Ascending aorta (tissue), 2 donors: ENCODE measurements around the gene HELZ. TPM values are rescaled to one million over a fixed set of nuclear protein-coding genes. Genes with fewer than 3 reads are reported as not detected.
"Not testable (repeated sequence)": the region's sequence is repeated elsewhere in the genome, so short reads cannot be mapped to it uniquely, and the experiment has no call there.

Experiments used
- DNase-seq, 2 donors: peaks; one replicate each; pipeline ENCODE4 v3.0.0-alpha.2; 2019; ENCODE audit warnings: low spot score in 2 of 2
- H3K27ac ChIP-seq, 2 donors: fragments of 200-600 bp; sonication (generic); one replicate each; pipeline ENCODE4 v1.5.1; 2016 to 2017; ENCODE audit warnings: mild to moderate bottlenecking in 1 of 2
- H3K27me3 ChIP-seq: fragments of 200-600 bp; sonication (generic); one replicate; pipeline ENCODE4 v1.5.1; 2017
- H3K36me3 ChIP-seq, 2 donors: fragments of 200-600 bp; sonication (generic); one replicate each; pipeline ENCODE4 v1.5.1; 2016
- H3K4me1 ChIP-seq, 2 donors: fragments of 200-600 bp; sonication (generic); one replicate each; pipeline ENCODE4 v1.5.1; 2016 to 2017; ENCODE audit warnings: mild to moderate bottlenecking in 1 of 2
- H3K4me3 ChIP-seq, 2 donors: fragments of 200-600 bp; sonication (generic); one replicate each; pipeline ENCODE4 v1.5.1; 2016 to 2017; ENCODE audit warnings: mild to moderate bottlenecking in 1 of 2
- H3K9me3 ChIP-seq, 2 donors: fragments of 200-600 bp; sonication (generic); one replicate each; pipeline ENCODE4 v1.5.1; 2016
- CTCF ChIP-seq, 3 experiments: fragments of 200-600 bp in 2 of 3; fragments of 450-650 bp in 1 of 3; sonication (generic) in 2 of 3; IDR thresholded peaks; one replicate each; pipeline ENCODE4 v1.5.1; 2016 to 2019; ENCODE audit warnings: antibody characterized with exemption in 3 of 3, mild to moderate bottlenecking in 1 of 3, moderate library complexity in 1 of 3
- intact Hi-C: fragments of 100-400 bp; cut with DNase I; formaldehyde crosslinking; loops from one replicate; pipeline ENCODE4 v1.15.1; 2023
- total RNA-seq: library from RNA; depleted of rRNA; stranded (reverse); fragments of >200 nt; gene quantifications from one replicate; pipeline ENCODE4 v1.1.0, GENCODE V29; 2016

The HELZ gene
- total RNA-seq, 1 donor from 2014 or later: 36.1 TPM

GRCh38 chr17:67272312-67273047 is 27.5 kb upstream of the HELZ start:
- Histone ChIP-seq H3K4me1 (no peaks in the 10 kb centered on the region), H3K27ac (no peak overlapping the region), H3K27me3 (no peaks in the 10 kb centered on the region), H3K4me3 (no peak overlapping the region), H3K36me3 (no peaks in the 10 kb centered on the region), H3K9me3 (no peaks in the 10 kb centered on the region)
- DNase-seq: no peak
- intact Hi-C loops: no loop called here
- no peak for TF ChIP-seq CTCF (IDR thresholded peaks at IDR 0.05)

- H3K36me3 ChIP-seq, intact Hi-C loops, H3K4me3 ChIP-seq, H3K9me3 ChIP-seq, H3K27ac ChIP-seq, H3K4me1 ChIP-seq, H3K27me3 ChIP-seq, DNase-seq: not testable (repeated sequence)
Observed at GRCh38 chr17:67271187-67271586, 26.2 kb upstream of the HELZ start.

- TF ChIP-seq CTCF (IDR thresholded peaks at IDR 0.05): no peak
- H3K27ac ChIP-seq: no peak overlapping the region
- H3K4me3 ChIP-seq: no peak overlapping the region
- intact Hi-C loops: no loop called here
- H3K36me3 ChIP-seq: no peaks in the 10 kb centered on the region
- no peak for DNase-seq
- H3K27me3 ChIP-seq: no peaks in the 10 kb centered on the region
- H3K4me1 ChIP-seq: no peaks in the 10 kb centered on the region
- no peaks in the 10 kb centered on the region for H3K9me3 ChIP-seq
Observed at GRCh38 chr17:67270416-67270815, 25.4 kb upstream of the HELZ start.

- no peaks in the 10 kb centered on the region for H3K9me3 ChIP-seq
- intact Hi-C loops: no loop called here
- H3K4me3 ChIP-seq: no peak overlapping the region
- TF ChIP-seq CTCF (IDR thresholded peaks at IDR 0.05): no peak
- peak in 1 of 2 donors; percentile 3 for DNase-seq
- H3K36me3 ChIP-seq: no peaks in the 10 kb centered on the region
- no peaks in the 10 kb centered on the region for H3K4me1 ChIP-seq
- no peaks in the 10 kb centered on the region for H3K27me3 ChIP-seq
- H3K27ac ChIP-seq: no peak overlapping the region
Observed at GRCh38 chr17:67266496-67266895, 21.5 kb upstream of the HELZ start.

GRCh38 chr17:67265436-67266019 is 20.5 kb upstream of the HELZ start:
- Histone ChIP-seq H3K4me3 (no peak overlapping the region), H3K4me1 (no peaks in the 10 kb centered on the region), H3K36me3 (no peaks in the 10 kb centered on the region), H3K27ac (no peak overlapping the region), H3K27me3 (no peaks in the 10 kb centered on the region), H3K9me3 (no peaks in the 10 kb centered on the region)
- no peak for DNase-seq
- intact Hi-C loops: no loop called here
- TF ChIP-seq CTCF (IDR thresholded peaks at IDR 0.05): no peak

- no peak for TF ChIP-seq CTCF (IDR thresholded peaks at IDR 0.05)
- intact Hi-C loops: no loop called here
- H3K27ac ChIP-seq: no peak overlapping the region
- H3K4me1 ChIP-seq: no peaks in the 10 kb centered on the region
- H3K27me3 ChIP-seq: no peaks in the 10 kb centered on the region
- H3K9me3 ChIP-seq: no peaks in the 10 kb centered on the region
- H3K36me3 ChIP-seq: no peaks in the 10 kb centered on the region
- peak in 1 of 2 donors; percentile 30 for DNase-seq
- no peak overlapping the region for H3K4me3 ChIP-seq
Observed at GRCh38 chr17:67262435-67263117, 17.6 kb upstream of the HELZ start.
